BJ (cell line): Measurements from ENCODE around the gene PATZ1. TPM values are rescaled to one million over a fixed set of nuclear protein-coding genes. Genes with fewer than 3 reads are reported as not detected.
A peak's percentile ranks its signal among the peaks of the same experiment; 100 is the strongest.
"Not testable (repeated sequence)": the region's sequence is repeated elsewhere in the genome, so short reads cannot be mapped to it uniquely, and the experiment has no call there.

Experiments
- CTCF ChIA-PET: fragments of 350-600 bp; formaldehyde crosslinking; extraction: SDS; loops from one replicate; lab custom pipeline; 2021; ENCODE audit warnings: antibody characterized with exemption, inconsistent platforms; lab: Yijun Ruan, JAX
- POLR2A ChIA-PET: fragments of 300-600 bp; sonication (Branson Sonifier 250); formaldehyde crosslinking; extraction: SDS; loops from one replicate; lab custom pipeline; 2021; ENCODE audit warnings: antibody characterized with exemption; lab: Charles Lee
- DNase-seq: peaks from one replicate; pipeline ENCODE4 v3.0.0-alpha.2; 2011; ENCODE audit warnings: low read depth
- H3K27me3 ChIP-seq: 2 replicates; pipeline ENCODE4 v1.6.0; 2011; ENCODE audit warnings: low read length; ENCODE audit not compliant: control insufficient read depth, insufficient read depth
- H3K36me3 ChIP-seq: 2 replicates; pipeline ENCODE4 v1.5.1; 2011; ENCODE audit warnings: low read length; ENCODE audit not compliant: control insufficient read depth, insufficient read depth
- H3K4me3 ChIP-seq: 2 replicates; pipeline ENCODE4 v1.5.1; 2011; ENCODE audit warnings: low read depth, mild to moderate bottlenecking, control low read depth, low read length
- polyA minus RNA-seq: library from RNA; depleted of rRNA, polyadenylated mRNA; stranded (reverse); fragments of >200 nt; gene quantifications from 2 replicates; pipeline ENCODE4 v1.2.3, GENCODE V29; 2011; rRNA and poly(A)+ RNA removed
- polyA plus RNA-seq: library from polyadenylated mRNA; depleted of rRNA; stranded (reverse); fragments of >200 nt; gene quantifications from 2 replicates; pipeline ENCODE4 v1.2.3, GENCODE V29; 2011; rRNA removed
- TF ChIP-seq, protein P1 (sequence below): IDR thresholded peaks from 2 replicates; pipeline ENCODE4 v1.5.1; 2011; ENCODE audit warnings: low read depth, mild to moderate bottlenecking, control low read depth, inconsistent platforms, low read length, moderate library complexity; ENCODE audit not compliant: insufficient read depth

The PATZ1 gene, protein sequence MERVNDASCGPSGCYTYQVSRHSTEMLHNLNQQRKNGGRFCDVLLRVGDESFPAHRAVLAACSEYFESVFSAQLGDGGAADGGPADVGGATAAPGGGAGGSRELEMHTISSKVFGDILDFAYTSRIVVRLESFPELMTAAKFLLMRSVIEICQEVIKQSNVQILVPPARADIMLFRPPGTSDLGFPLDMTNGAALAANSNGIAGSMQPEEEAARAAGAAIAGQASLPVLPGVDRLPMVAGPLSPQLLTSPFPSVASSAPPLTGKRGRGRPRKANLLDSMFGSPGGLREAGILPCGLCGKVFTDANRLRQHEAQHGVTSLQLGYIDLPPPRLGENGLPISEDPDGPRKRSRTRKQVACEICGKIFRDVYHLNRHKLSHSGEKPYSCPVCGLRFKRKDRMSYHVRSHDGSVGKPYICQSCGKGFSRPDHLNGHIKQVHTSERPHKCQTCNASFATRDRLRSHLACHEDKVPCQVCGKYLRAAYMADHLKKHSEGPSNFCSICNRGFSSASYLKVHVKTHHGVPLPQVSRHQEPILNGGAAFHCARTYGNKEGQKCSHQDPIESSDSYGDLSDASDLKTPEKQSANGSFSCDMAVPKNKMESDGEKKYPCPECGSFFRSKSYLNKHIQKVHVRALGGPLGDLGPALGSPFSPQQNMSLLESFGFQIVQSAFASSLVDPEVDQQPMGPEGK
- polyA plus RNA-seq (6.2 and 10.1 TPM in 2 replicates), polyA minus RNA-seq (12.9 and 15.8 TPM in 2 replicates)

DNA sequence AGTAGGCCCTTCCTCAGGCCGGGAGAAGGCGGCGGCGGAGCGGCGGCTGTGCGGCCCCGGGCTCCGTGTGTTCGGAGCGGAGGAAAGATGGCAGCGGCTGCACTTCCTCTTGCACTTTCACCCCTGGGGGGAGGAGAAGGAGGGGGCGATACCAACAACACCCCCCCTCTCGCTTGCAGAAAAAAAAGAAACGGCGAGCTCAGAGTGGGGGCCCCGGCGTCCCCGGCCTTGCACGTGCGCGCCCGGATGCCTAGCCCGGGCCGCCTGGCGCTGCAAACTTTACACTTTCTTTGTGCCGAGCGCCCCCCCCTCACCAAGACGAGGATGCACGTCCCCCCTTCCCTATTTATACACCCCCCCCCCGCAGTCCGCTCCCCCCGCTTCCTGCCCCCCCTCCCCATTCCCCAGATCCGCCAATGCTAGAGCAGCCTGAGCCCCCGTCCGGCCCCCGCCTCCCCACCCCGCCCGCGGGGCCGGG is at the start of gene PATZ1:
Gene PATZ1 (minus strand): TSS at position 92 of the 478 bp plus-strand sequence. CDS start 744 bp downstream, outside the sequence.
- Histone ChIP-seq H3K27me3 (no peaks in the 10 kb centered on the region), H3K36me3 (peaks cover 5% of the 10 kb centered on the region; the same call in 1 of the 2 replicates), H3K4me3 (peak within 1 kb of the TSS; percentile 58)
- no peak for DNase-seq
- POLR2A ChIA-PET, result interaction anchor here (0.6 kb wide), 1 partner anchor 65 kb away, joined by 7 read pairs; no protein-coding TSS in a partner anchor
- CTCF ChIA-PET, result interaction anchor here (0.6 to 1.5 kb wide), 6 partner anchors 9 to 173 kb away, joined by 3 to 6 read pairs (median 4); no protein-coding TSS in a partner anchor
- TF ChIP-seq, protein P1, sequence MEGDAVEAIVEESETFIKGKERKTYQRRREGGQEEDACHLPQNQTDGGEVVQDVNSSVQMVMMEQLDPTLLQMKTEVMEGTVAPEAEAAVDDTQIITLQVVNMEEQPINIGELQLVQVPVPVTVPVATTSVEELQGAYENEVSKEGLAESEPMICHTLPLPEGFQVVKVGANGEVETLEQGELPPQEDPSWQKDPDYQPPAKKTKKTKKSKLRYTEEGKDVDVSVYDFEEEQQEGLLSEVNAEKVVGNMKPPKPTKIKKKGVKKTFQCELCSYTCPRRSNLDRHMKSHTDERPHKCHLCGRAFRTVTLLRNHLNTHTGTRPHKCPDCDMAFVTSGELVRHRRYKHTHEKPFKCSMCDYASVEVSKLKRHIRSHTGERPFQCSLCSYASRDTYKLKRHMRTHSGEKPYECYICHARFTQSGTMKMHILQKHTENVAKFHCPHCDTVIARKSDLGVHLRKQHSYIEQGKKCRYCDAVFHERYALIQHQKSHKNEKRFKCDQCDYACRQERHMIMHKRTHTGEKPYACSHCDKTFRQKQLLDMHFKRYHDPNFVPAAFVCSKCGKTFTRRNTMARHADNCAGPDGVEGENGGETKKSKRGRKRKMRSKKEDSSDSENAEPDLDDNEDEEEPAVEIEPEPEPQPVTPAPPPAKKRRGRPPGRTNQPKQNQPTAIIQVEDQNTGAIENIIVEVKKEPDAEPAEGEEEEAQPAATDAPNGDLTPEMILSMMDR, result no peak

DNA sequence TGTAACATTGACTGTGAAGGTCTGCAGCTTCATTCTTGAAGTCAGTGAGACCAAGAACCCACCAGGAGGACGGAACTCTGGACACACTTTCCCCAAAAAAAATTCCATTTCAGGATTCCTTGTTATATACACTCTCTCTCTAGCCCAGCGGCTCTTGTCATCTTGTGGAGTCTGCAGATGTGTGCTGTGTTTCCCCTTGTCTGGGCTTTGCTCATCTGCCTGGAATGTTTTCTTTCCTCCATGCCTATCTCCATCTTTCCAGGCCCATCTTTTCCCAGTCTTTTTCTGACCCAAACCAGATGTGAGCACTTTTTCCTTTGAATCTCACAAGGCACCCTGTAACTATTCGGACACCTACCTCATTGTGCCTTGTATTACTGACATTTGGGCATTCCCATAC is 48.2 kb upstream of the PATZ1 start:
- H3K27me3 ChIP-seq, result no peaks in the 10 kb centered on the region
- no peak overlapping the region for H3K4me3 ChIP-seq
- CTCF ChIA-PET, result no interaction called here
- no peak for DNase-seq
- no peaks in the 10 kb centered on the region for H3K36me3 ChIP-seq
- TF ChIP-seq, protein P1, result no peak
- POLR2A ChIA-PET, result no interaction called here

GRCh38 chr22:31393893-31394292 is 47.7 kb upstream of the PATZ1 start:
- no peak for DNase-seq
- ChIA-PET CTCF (no interaction called here), POLR2A (no interaction called here)

DNA sequence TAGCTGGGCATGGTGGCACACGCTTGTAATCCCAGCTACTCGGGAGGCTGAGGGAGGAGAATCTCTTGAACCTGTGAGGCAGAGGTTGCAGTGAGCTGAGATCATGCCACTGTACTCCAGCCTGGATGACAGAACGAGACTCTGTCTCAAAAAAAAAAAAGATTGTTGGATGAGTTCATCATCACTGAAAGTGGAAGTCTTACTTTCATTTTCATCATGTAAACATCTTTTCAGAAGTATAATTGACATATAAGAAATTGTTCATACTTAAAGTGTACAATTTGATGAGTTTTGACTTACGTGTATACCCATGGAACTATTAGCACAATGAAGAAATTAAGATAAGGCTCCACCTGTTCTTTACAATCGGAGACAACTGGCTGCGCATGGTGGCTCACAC is 32.5 kb upstream of the PATZ1 start:
- DNase-seq, POLR2A ChIA-PET, H3K4me3 ChIP-seq, H3K27me3 ChIP-seq, H3K36me3 ChIP-seq: not testable (repeated sequence)
- CTCF ChIA-PET, result interaction anchor here (0.6 to 2.4 kb wide), 3 partner anchors 13 to 73 kb away, joined by 3 to 8 read pairs (median 3); no protein-coding TSS in a partner anchor

More at GRCh38 chr22:31393893-31394292, 47.7 kb upstream of the PATZ1 start:
- Histone ChIP-seq H3K36me3 (no peaks in the 10 kb centered on the region), H3K4me3 (no peak overlapping the region), H3K27me3 (no peaks in the 10 kb centered on the region)
- TF ChIP-seq, protein P1, result no peak

GRCh38 chr22:31378123-31378522 is 32.0 kb upstream of the PATZ1 start:
- POLR2A ChIA-PET, result no interaction called here

More at GRCh38 chr22:31378123-31378522, 32.0 kb upstream of the PATZ1 start:
- Histone ChIP-seq H3K36me3 (no peaks in the 10 kb centered on the region), H3K27me3 (peaks cover 2% of the 10 kb centered on the region), H3K4me3 (no peak overlapping the region)
- CTCF ChIA-PET, result interaction anchor here (1.6 to 2.4 kb wide), 2 partner anchors 19 to 73 kb away, joined by 3 to 8 read pairs; no protein-coding TSS in a partner anchor
- DNase-seq, result peak; percentile 2
- TF ChIP-seq, protein P1, result no peak
